Stimulated activated naive B cell treated with anti-CD40 and anti-IgM and Interleukin-4, amounts not matched to agents 10 μg/mL and 1 μg/mL and 100 μg/mL, for 72 hours (primary cell): Measurements from ENCODE around the gene STYX.

Experiments used
- ATAC-seq, 2 donors: fragments of 150-1000 bp; cut with Tn5 transposase; replicated peaks; 2 replicates each; pipeline ENCODE4 v1.10.0; 2021; ENCODE audit warnings: moderate library complexity in 1 of 2
- DNase-seq: peaks from one replicate; pipeline ENCODE4 v3.0.0; 2021
- H3K27ac Mint-ChIP-seq: one replicate; pipeline ENCODE4 v1.8.0; 2022; ENCODE audit warnings: mild to moderate bottlenecking, mixed read lengths
- H3K27me3 Mint-ChIP-seq, 2 donors: one replicate each; pipeline ENCODE4 v1.8.0; 2022; ENCODE audit warnings: mixed read lengths in 2 of 2
- H3K36me3 Mint-ChIP-seq, 2 donors: one replicate each; pipeline ENCODE4 v1.8.0; 2022; ENCODE audit warnings: mixed read lengths in 2 of 2, mild to moderate bottlenecking in 1 of 2
- H3K4me1 Mint-ChIP-seq, 2 donors: one replicate each; pipeline ENCODE4 v1.8.0; 2022; ENCODE audit warnings: mixed read lengths in 2 of 2, mild to moderate bottlenecking in 1 of 2
- H3K4me3 Mint-ChIP-seq, 2 donors: one replicate each; pipeline ENCODE4 v1.8.0; 2022; ENCODE audit warnings: mild to moderate bottlenecking in 2 of 2, mixed read lengths in 2 of 2, moderate library complexity in 1 of 2
- H3K9me3 Mint-ChIP-seq, 2 donors: one replicate each; pipeline ENCODE4 v1.8.0; 2022; ENCODE audit warnings: mixed read lengths in 2 of 2, mild to moderate bottlenecking in 1 of 2

STYX gene, protein sequence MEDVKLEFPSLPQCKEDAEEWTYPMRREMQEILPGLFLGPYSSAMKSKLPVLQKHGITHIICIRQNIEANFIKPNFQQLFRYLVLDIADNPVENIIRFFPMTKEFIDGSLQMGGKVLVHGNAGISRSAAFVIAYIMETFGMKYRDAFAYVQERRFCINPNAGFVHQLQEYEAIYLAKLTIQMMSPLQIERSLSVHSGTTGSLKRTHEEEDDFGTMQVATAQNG

DNA sequence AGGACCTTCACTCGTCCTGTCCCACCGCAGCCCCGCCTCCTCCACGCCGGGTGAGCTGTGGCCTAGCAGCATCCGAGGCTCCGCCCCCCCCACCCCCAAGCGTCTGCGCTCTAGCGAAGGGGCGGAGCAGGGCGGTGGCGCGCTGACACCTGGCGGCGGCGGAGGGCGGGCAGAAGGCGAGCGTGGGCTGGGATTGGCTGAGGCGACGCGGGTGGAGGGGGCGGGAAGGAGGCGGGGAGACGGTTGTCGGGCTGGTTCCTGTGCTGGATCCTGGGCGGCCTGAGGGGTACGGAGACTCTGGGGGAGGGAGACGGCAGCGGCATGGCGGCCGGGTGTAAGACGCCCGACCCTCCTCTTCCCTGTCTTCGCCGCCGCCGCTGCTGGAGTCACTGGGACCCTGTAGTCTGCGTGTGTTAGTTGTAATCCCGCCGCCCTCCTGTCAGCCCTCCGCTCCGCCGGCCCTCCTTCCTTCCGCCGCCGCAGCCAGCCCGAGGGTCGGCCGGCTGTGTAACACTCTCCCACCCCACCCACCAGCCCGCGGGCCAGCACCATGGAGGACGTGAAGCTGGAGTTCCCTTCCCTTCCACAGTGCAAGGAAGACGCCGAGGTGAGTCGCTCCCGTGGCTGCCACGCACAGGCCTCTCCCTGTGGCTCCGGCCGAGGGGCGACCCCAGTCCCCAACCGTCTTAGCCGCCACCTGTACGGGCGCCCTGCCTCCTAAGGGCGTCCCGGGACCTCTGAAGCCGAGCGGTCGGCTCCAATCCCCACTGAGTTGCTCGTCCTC, at the start of gene STYX:
STYX (plus strand) TSS at position 242 of the 784 bp plus-strand sequence; CDS start at position 551, 309 bp downstream.
- H3K4me1 Mint-ChIP-seq = peaks cover 11 to 37% of the 10 kb centered on the region in 2 donors
- H3K9me3 Mint-ChIP-seq = no peaks in the 10 kb centered on the region

DNA sequence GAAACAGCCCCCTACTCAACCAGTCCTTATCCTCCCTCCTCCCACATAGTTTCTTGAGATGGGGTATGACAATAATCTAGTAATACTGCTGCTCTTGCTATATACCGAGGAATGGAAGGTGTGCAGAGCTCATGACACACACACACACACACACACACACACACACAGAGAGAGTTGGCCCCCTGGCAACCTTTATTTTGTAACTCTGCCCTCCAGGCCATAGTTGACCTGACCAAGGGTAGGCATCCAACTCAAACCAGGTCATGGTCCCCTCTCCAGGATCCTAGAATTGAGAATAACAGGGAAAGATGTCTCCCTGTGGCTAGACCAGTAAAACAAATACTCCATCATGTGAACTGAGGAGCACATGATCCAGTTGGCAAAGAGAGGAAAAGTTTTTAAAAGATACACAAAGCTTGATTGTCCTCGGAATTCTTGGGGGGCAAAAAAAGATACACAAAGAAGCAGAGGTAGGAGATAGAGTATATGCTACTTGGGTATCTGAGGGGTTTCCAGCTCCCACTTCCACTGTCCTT, 45.9 kb upstream of the STYX start:
- H3K36me3 Mint-ChIP-seq = peaks cover 5 to 11% of the 10 kb centered on the region in 2 donors
- H3K27me3 Mint-ChIP-seq = no peaks in the 10 kb centered on the region
- no peak overlapping the region for H3K4me3 Mint-ChIP-seq
- ATAC-seq = no peak
- H3K4me1 Mint-ChIP-seq = peaks cover 17 to 42% of the 10 kb centered on the region in 2 donors
- H3K9me3 Mint-ChIP-seq = no peaks in the 10 kb centered on the region
- peak overlapping the region; percentile 9 for H3K27ac Mint-ChIP-seq
- DNase-seq = no peak

More for the DNA sequence above, at the start of gene STYX:
- peak; percentile 93 to 96 for ATAC-seq
- peaks cover 22 to 37% of the 10 kb centered on the region in 2 donors for H3K36me3 Mint-ChIP-seq
- H3K27me3 Mint-ChIP-seq = no peaks in the 10 kb centered on the region
- H3K27ac Mint-ChIP-seq = peak within 1 kb of the TSS; percentile 94
- H3K4me3 Mint-ChIP-seq = peak within 1 kb of the TSS; percentile 87 to 97
- peak; percentile 96 for DNase-seq

DNA sequence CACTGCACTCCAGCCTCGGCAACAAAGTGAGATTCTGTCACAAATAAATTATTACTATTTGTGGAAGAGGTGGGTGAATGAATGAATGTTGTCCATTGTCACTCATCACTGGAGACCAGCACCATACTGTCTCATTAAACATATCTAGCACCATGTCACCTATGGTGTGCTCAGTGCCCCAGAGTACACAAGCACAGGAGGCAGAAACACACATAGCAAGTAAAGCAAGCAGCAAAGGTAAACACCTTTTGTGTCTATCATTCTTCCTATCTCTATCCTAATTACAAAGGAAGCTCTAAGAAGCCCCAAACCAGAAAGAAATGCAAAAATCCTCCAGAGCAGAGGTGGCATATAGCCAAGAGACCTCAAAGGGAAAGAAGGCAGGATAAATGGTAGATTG, 43.8 kb upstream of the STYX start:
- Mint-ChIP-seq H3K36me3 (peaks cover 0 to 12% of the 10 kb centered on the region in 2 donors), H3K9me3 (no peaks in the 10 kb centered on the region), H3K27me3 (no peaks in the 10 kb centered on the region), H3K27ac (peak overlapping the region; percentile 27), H3K4me3 (no peak overlapping the region), H3K4me1 (peaks cover 17 to 52% of the 10 kb centered on the region in 2 donors)
- ATAC-seq = no peak
- DNase-seq = no peak

DNA sequence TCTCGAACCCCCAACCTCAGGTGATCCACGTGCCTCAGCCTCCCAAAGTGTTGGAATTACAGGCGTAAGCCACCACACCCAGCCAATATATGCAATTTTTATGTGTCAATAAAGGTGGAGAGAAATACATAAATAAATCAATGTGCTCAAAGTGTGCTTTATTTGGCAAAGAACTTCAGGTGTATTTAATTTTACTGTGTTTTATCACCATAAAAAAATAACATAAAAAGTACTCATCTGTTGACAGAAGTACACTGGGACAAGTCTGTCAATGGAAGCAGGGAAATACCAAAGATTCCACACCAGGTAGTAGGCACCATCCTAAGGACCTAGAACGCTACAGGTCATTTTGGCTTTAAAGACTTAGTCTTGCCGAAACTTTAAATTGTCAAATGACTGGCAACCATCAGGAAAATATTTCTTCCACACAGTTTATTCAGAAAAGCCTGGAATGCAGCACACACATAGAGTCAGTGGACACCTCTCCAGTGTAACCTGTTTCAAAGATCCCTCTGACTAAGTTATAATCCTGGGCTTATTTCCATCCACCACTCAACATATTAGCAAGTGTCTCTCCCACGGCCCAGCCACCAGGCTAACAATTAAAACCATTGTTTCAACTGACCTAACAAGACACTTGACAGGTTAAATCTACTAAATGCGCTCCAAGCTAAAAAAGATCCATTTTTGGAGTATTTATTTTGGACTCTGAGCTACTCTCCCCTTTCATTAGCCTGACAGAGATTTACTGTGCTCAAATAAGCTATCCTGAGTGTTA, 38.8 kb upstream of the STYX start:
- no peaks in the 10 kb centered on the region for H3K27me3 Mint-ChIP-seq
- no peak for DNase-seq

DNA sequence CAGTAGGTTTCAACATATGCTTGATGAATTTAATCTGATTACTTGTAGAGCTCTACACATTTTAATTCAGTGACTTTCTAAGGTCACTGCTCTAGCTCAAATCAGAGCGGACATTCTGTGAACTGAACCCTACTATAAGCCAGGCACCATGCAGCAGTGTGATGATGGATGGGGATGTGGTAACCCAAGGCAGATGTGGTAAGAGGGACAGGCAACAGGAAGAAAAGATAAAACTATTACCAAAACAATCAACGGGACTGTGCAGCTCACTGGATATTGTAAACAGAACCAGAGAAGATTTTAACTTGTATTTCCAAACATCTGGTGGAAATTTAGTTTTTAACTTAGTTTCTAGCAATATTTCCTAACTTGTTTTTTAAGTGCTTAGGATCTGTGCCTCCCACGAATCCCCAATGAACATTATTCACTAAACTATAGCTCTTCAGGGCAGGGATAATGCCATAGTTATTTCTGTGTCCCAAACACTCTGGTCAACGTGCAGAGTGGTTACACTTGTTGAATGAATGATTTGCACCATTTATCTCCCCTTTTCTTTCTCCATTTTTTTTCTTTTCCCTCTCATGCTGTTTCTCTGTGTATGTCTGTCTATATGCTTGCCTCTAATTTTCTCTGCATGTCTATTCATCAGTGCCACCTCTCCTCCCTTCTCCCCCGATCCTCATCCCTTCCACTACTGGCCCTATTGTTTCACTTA, 37.6 kb upstream of the STYX start:
- DNase-seq = no peak
- Mint-ChIP-seq H3K9me3 (no peaks in the 10 kb centered on the region), H3K36me3 (peaks cover 8 to 14% of the 10 kb centered on the region in 2 donors), H3K27me3 (no peaks in the 10 kb centered on the region), H3K4me1 (peaks cover 15 to 56% of the 10 kb centered on the region in 2 donors), H3K4me3 (peak overlapping the region in 1 of 2 donors; percentile 3), H3K27ac (no peak overlapping the region)
- ATAC-seq = no peak

More for the DNA sequence above, 38.8 kb upstream of the STYX start:
- peaks cover 23 to 65% of the 10 kb centered on the region in 2 donors for H3K4me1 Mint-ChIP-seq
- no peak for ATAC-seq
- H3K9me3 Mint-ChIP-seq = no peaks in the 10 kb centered on the region
- H3K4me3 Mint-ChIP-seq = no peak overlapping the region
- H3K36me3 Mint-ChIP-seq = peaks cover 8 to 18% of the 10 kb centered on the region in 2 donors
- no peak overlapping the region for H3K27ac Mint-ChIP-seq

DNA sequence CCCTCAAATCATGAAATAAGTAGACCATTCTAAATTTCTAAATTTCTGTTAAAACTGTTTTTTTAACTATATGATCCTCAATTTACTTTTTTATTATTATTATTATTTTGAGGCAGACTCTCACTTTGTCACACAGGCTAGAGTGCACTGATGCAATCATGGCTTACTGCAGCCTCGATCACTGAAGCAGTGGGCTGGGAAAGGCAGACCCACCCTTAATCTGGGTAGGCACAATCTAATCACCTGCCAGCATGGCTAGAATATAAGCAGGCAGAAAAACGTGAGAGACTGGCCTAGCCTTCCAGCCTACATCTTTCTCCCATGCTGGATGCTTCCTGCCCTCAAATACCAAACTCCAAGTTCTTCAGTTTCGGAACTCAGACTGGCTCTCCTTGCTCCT, 36.9 kb upstream of the STYX start:
- ATAC-seq = no peak
- Mint-ChIP-seq H3K36me3 (peaks cover 8 to 14% of the 10 kb centered on the region in 2 donors), H3K4me1 (peaks cover 15 to 50% of the 10 kb centered on the region in 2 donors), H3K27me3 (no peaks in the 10 kb centered on the region), H3K4me3 (no peak overlapping the region), H3K27ac (no peak overlapping the region), H3K9me3 (no peaks in the 10 kb centered on the region)
- no peak for DNase-seq

DNA sequence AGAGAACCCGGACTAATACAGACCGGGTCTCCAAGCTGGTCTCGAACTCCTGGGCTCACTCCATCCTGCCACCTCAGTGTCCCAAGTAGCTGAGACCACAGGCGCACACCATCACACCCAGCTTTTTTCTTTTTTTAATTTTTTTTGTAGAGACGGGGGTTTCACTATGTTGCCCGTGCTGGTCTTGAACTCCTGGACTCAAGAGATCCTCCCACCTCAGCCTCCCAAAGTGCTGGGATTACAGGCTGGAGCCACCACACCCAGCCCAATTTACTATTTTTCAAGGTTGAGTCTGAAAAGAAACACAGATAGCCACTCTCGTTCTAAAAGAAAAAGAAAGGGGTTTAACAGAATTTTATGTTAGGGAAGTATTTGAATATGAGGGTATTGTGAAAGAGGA, 36.4 kb upstream of the STYX start:
- H3K4me1 Mint-ChIP-seq = peaks cover 15 to 45% of the 10 kb centered on the region in 2 donors
- peaks cover 8 to 14% of the 10 kb centered on the region in 2 donors for H3K36me3 Mint-ChIP-seq
- H3K4me3 Mint-ChIP-seq = peak overlapping the region; percentile 48 to 57
- ATAC-seq (no peak), DNase-seq (no peak)
- peak overlapping the region; percentile 75 for H3K27ac Mint-ChIP-seq
- no peaks in the 10 kb centered on the region for H3K27me3 Mint-ChIP-seq
- no peaks in the 10 kb centered on the region for H3K9me3 Mint-ChIP-seq

DNA sequence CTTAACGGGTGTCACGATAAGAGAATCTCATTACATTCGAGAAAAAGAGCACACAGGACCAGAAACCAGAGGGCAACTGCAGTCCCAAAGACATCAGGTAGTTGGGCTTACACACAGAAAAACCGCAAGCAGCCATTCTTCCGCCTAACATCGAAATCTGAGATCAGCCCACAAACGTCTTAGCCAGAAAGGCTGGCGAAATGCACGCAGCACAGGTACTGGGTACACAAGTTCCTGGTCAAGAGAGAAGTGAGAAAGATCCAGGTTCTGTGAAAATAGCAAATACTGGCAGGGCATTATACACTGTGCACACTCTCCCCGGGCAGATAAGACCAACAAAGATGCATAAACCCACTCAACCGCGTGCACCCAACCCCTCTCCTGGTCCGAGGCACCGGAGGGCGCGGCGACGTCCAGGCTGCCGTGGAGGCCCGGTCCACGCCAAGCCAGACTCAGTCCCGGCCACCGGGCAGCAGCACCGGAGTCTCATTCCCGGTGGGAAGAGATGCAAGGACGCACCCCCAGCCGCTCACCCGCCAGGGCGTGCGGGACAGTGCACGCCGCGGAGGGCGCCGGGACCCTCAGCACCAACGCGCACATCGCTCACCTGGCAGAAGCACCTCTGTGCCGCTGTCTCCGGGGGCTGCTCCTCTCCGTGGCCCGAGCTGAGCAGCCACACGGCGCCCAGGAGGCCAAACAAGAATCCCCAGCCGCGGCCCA, 35.0 kb upstream of the STYX start:
- peak; percentile 69 to 76 for ATAC-seq
- H3K27ac Mint-ChIP-seq = peak overlapping the region; percentile 96
- H3K9me3 Mint-ChIP-seq = no peaks in the 10 kb centered on the region
- peak; percentile 43 for DNase-seq
- peaks cover 15 to 57% of the 10 kb centered on the region in 2 donors for H3K4me1 Mint-ChIP-seq
- H3K27me3 Mint-ChIP-seq = no peaks in the 10 kb centered on the region
- peaks cover 8 to 13% of the 10 kb centered on the region in 2 donors for H3K36me3 Mint-ChIP-seq
- peak overlapping the region; percentile 85 to 95 for H3K4me3 Mint-ChIP-seq

DNA sequence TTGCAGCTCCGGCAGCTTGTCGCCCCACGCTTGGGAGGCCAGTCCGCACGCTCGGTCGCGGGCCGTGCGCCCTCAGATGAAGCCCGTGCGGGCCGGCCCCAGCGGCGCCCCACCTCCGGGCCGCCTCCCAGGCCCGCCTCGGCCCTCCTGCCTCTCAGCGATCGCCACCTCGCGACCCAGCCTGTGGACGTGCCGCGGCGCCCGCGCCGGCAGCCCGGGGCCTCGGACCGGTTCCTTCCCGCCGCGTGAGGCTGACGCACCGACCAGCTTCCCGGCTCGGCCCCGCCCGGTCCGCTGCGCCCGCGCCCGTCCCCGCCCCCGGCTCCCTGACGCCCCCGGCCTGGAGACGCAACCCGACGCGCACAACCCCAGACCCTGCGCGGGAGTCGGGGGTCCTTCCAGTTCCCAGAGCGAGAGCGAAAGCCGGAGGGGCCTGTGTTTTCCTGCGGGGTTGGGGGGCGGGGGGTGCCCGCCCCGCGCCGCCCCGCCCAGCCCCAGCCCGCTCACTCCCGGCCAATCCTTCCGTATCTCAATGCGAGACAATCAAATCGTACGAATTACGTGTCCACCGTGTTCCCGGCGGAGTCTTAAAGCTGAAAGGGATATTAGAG, 34.4 kb upstream of the STYX start, which contains the start of gene ERO1A:
ERO1A (minus strand) TSS at position 78 of the 611 bp plus-strand sequence; CDS start at position 1, 77 bp downstream.
- ATAC-seq = peak; percentile 74 to 76
- no peaks in the 10 kb centered on the region for H3K9me3 Mint-ChIP-seq
- peaks cover 17 to 57% of the 10 kb centered on the region in 2 donors for H3K4me1 Mint-ChIP-seq
- peaks cover 8% of the 10 kb centered on the region in 2 donors for H3K36me3 Mint-ChIP-seq
- DNase-seq = peak; percentile 49
- no peaks in the 10 kb centered on the region for H3K27me3 Mint-ChIP-seq
- peak within 1 kb of the TSS; percentile 85 to 95 for H3K4me3 Mint-ChIP-seq
- H3K27ac Mint-ChIP-seq = peak within 1 kb of the TSS; percentile 96

DNA sequence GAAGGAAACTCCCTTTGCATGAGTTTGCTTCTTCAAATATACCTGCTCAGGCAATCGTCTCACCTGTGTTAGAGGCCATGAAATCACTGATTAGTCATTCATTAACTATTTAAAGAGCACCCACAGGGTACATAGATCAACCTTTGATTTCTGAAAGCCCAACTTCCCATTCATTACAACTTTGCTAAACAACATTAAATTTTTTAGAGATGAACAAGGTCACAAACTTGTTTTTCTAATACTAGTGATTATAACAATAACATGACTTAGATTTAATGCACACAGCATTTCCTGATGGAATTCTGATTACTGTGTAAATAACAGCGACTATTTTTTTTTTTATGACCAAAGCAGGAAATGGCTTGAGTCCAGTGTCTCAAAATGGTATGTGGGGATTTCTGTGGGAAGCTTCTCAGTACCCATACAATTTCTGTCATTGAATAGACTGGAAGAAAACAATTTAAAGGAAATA, 29.2 kb upstream of the STYX start:
- DNase-seq = no peak
- Mint-ChIP-seq H3K36me3 (no peaks in the 10 kb centered on the region), H3K9me3 (no peaks in the 10 kb centered on the region), H3K27me3 (no peaks in the 10 kb centered on the region), H3K4me3 (peak overlapping the region in 1 of 2 donors; percentile 30), H3K27ac (peak overlapping the region; percentile 37), H3K4me1 (peaks cover 8 to 34% of the 10 kb centered on the region in 2 donors)
- ATAC-seq = peak; percentile 66 to 78

DNA sequence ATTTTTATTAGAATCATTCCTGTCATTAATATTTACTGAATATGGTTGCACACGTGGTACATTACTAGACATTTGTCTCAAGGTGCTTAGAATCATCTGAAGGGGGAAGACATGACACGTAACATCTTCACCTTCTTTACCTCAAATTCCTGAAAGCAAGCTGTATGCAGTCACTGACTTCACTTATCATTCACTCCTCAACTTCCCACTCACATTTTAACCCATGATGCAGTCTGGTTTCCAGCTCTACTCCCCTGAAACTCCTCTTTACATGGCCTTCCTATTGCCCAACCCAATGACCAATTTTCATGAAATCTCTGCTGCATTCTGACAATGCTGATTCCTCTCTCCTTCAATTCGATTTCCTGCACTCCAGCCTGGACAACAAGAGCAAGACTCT, 28.7 kb upstream of the STYX start:
- Mint-ChIP-seq H3K4me1 (peaks cover 9 to 36% of the 10 kb centered on the region in 2 donors), H3K9me3 (no peaks in the 10 kb centered on the region), H3K27me3 (no peaks in the 10 kb centered on the region), H3K36me3 (no peaks in the 10 kb centered on the region), H3K4me3 (peak overlapping the region in 1 of 2 donors; percentile 7), H3K27ac (peak overlapping the region; percentile 56)
- DNase-seq (no peak), ATAC-seq (peak; percentile 29 to 35)

DNA sequence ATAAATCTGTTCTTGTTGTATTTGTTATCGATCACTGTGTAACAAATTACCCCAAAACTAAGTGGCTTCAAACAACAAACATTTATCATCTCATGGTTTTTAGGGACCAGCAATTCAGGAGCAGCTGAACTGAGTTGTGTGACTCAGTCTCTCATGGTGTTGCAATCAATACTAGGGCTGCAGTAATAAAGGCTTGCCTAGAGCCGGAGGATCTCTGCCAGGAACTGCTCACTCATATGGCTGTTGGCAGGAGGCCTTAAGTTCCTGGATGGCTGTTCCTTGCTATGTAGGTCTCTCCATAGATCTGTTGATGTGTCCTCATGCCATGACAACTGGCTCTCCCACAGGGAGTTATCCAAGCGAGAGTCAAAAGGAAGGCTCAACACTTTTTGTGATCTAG, 26.7 kb upstream of the STYX start:
- Mint-ChIP-seq H3K4me3 (no peak overlapping the region), H3K27ac (no peak overlapping the region), H3K4me1 (peaks cover 21 to 48% of the 10 kb centered on the region in 2 donors), H3K9me3 (peaks cover 0 to 2% of the 10 kb centered on the region in 2 donors), H3K36me3 (peaks cover 2 to 11% of the 10 kb centered on the region in 2 donors), H3K27me3 (no peaks in the 10 kb centered on the region)
- DNase-seq (no peak), ATAC-seq (no peak)
